SK-N-SH (cell line): ENCODE results near the gene GLUL.

Experiments used
- CHD2 ChIP-seq: fragments of 150-350 bp; IDR thresholded peaks from 2 replicates; pipeline ENCODE4 v1.6.1; 2018; ENCODE audit warnings: low read length; ENCODE audit not compliant: partially characterized antibody
- EP300 ChIP-seq, 2 experiments: IDR thresholded peaks; 2 replicates each; pipeline versions ENCODE4 v1.4.0 to v1.6.1; 2012; ENCODE audit warnings: borderline replicate concordance in 1 of 2, low read depth in 1 of 2, low read length in 1 of 2
- EZH2phosphoT487 ChIP-seq: fragments of 200-600 bp; sonication (generic); IDR thresholded peaks from 2 replicates; pipeline ENCODE4 v1.6.1; 2017; ENCODE audit warnings: low read depth, mixed run types, mild to moderate bottlenecking, antibody characterized with exemption, moderate library complexity, borderline replicate concordance
- GABPA ChIP-seq: IDR thresholded peaks from 2 replicates; pipeline ENCODE4 v1.4.0; 2012; ENCODE audit warnings: low read depth, mild to moderate bottlenecking
- RAD21 ChIP-seq: IDR thresholded peaks from 2 replicates; pipeline ENCODE4 v1.6.1; 2012; ENCODE audit warnings: mild to moderate bottlenecking, low read length
- RCOR1 ChIP-seq: fragments of 150-350 bp; IDR thresholded peaks from 2 replicates; pipeline ENCODE4 v1.6.1; 2017; ENCODE audit warnings: antibody characterized with exemption, low read length
- RFX5 ChIP-seq: IDR thresholded peaks from 2 replicates; pipeline ENCODE4 v1.6.1; 2012; ENCODE audit warnings: mild to moderate bottlenecking, improper control_type of control experiment, low read length
- TAF1 ChIP-seq: IDR thresholded peaks from 2 replicates; pipeline ENCODE4 v1.6.1; 2012; ENCODE audit warnings: low read depth, mild to moderate bottlenecking, low read length, moderate library complexity, borderline replicate concordance
- YY1 ChIP-seq: IDR thresholded peaks from 2 replicates; pipeline ENCODE4 v1.4.0; 2012; ENCODE audit warnings: low read depth, mild to moderate bottlenecking
- TF ChIP-seq, protein P1 (sequence below): fragments of 200-600 bp; sonication (generic); IDR thresholded peaks from 2 replicates; pipeline ENCODE4 v1.6.1; 2017; ENCODE audit warnings: antibody characterized with exemption, mild to moderate bottlenecking, moderate library complexity
- TF ChIP-seq, protein P2 (sequence below): fragments of 150-350 bp; IDR thresholded peaks from 2 replicates; pipeline ENCODE4 v1.6.1; 2016; ENCODE audit warnings: mild to moderate bottlenecking, low read depth, low read length
- TF ChIP-seq, protein P3 (sequence below): IDR thresholded peaks from 2 replicates; pipeline ENCODE4 v1.6.1; 2012; ENCODE audit warnings: mild to moderate bottlenecking, low read depth, low read length, moderate library complexity
- TF ChIP-seq, protein P4 (sequence below): IDR thresholded peaks from 2 replicates; pipeline ENCODE4 v1.4.0; 2012; ENCODE audit warnings: low read depth
- TF ChIP-seq, protein P5 (sequence below): fragments of 150-350 bp; IDR thresholded peaks from 2 replicates; pipeline ENCODE4 v1.6.1; 2017; ENCODE audit warnings: antibody characterized with exemption, low read length, low read depth, borderline replicate concordance

DNA sequence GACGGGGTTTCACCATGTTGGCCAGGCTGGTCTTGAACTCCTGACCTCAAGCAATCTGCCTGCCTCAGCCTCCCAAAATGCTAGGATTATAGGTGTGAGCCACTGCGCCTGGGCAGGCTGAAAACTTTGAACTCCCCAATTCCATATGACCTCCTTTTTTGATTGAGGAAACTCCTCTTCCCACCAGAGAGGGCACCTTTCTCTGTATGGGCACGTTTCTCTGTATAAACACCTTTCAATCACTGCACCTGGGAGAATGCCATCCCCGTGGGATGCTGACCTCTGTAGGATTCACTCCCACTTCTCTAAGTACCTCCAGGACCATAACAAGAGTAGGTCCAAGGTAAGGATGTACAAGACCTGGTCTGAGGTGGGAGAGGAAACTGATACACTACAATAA lies 18.5 kb upstream of the GLUL start:
- TF ChIP-seq, protein P1, sequence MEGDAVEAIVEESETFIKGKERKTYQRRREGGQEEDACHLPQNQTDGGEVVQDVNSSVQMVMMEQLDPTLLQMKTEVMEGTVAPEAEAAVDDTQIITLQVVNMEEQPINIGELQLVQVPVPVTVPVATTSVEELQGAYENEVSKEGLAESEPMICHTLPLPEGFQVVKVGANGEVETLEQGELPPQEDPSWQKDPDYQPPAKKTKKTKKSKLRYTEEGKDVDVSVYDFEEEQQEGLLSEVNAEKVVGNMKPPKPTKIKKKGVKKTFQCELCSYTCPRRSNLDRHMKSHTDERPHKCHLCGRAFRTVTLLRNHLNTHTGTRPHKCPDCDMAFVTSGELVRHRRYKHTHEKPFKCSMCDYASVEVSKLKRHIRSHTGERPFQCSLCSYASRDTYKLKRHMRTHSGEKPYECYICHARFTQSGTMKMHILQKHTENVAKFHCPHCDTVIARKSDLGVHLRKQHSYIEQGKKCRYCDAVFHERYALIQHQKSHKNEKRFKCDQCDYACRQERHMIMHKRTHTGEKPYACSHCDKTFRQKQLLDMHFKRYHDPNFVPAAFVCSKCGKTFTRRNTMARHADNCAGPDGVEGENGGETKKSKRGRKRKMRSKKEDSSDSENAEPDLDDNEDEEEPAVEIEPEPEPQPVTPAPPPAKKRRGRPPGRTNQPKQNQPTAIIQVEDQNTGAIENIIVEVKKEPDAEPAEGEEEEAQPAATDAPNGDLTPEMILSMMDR, result no peak
- TF ChIP-seq, protein P2, sequence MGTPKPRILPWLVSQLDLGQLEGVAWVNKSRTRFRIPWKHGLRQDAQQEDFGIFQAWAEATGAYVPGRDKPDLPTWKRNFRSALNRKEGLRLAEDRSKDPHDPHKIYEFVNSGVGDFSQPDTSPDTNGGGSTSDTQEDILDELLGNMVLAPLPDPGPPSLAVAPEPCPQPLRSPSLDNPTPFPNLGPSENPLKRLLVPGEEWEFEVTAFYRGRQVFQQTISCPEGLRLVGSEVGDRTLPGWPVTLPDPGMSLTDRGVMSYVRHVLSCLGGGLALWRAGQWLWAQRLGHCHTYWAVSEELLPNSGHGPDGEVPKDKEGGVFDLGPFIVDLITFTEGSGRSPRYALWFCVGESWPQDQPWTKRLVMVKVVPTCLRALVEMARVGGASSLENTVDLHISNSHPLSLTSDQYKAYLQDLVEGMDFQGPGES, result no peak
- TF ChIP-seq YY1 (no peak), RFX5 (no peak), RAD21 (no peak), EZH2phosphoT487 (no peak), RCOR1 (no peak), GABPA (no peak), EP300 (IDR thresholded peaks at IDR 0.05; ENCODE audit: borderline replicate concordance in 1 of 2, low read depth in 1 of 2, low read length in 1 of 2) (no peak), CHD2 (no peak), TAF1 (no peak)
- TF ChIP-seq, protein P3, sequence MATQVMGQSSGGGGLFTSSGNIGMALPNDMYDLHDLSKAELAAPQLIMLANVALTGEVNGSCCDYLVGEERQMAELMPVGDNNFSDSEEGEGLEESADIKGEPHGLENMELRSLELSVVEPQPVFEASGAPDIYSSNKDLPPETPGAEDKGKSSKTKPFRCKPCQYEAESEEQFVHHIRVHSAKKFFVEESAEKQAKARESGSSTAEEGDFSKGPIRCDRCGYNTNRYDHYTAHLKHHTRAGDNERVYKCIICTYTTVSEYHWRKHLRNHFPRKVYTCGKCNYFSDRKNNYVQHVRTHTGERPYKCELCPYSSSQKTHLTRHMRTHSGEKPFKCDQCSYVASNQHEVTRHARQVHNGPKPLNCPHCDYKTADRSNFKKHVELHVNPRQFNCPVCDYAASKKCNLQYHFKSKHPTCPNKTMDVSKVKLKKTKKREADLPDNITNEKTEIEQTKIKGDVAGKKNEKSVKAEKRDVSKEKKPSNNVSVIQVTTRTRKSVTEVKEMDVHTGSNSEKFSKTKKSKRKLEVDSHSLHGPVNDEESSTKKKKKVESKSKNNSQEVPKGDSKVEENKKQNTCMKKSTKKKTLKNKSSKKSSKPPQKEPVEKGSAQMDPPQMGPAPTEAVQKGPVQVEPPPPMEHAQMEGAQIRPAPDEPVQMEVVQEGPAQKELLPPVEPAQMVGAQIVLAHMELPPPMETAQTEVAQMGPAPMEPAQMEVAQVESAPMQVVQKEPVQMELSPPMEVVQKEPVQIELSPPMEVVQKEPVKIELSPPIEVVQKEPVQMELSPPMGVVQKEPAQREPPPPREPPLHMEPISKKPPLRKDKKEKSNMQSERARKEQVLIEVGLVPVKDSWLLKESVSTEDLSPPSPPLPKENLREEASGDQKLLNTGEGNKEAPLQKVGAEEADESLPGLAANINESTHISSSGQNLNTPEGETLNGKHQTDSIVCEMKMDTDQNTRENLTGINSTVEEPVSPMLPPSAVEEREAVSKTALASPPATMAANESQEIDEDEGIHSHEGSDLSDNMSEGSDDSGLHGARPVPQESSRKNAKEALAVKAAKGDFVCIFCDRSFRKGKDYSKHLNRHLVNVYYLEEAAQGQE, result no peak
- TF ChIP-seq, protein P4, sequence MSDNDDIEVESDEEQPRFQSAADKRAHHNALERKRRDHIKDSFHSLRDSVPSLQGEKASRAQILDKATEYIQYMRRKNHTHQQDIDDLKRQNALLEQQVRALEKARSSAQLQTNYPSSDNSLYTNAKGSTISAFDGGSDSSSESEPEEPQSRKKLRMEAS, result no peak
- TF ChIP-seq, protein P5, sequence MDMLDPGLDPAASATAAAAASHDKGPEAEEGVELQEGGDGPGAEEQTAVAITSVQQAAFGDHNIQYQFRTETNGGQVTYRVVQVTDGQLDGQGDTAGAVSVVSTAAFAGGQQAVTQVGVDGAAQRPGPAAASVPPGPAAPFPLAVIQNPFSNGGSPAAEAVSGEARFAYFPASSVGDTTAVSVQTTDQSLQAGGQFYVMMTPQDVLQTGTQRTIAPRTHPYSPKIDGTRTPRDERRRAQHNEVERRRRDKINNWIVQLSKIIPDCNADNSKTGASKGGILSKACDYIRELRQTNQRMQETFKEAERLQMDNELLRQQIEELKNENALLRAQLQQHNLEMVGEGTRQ, result no peak
